HG03432 (cell line): Measurements from ENCODE around the gene PCNA.

Source experiments
- ATAC-seq: cut with Tn5 transposase; IDR thresholded peaks from one replicate; pipeline ENCODE4 v1.9.1; 2021; ENCODE audit warnings: mild to moderate bottlenecking, moderate library complexity; ENCODE audit not compliant: unreplicated experiment

PCNA gene

GRCh38 chr20:5119435-5120184 lies at the start of gene PCNA:
Gene PCNA, minus strand, starts transcription at chr20:5119958. Its CDS starts 160 bp downstream, at chr20:5119798.
- ATAC-seq, result peak; percentile 94

- ATAC-seq, result no peak
These were observed 49.1 kb upstream of the PCNA start for GRCh38 chr20:5168651-5169396.

GRCh38 chr20:5164645-5165625 lies 45.2 kb upstream of the PCNA start:
- ATAC-seq, result no peak

- ATAC-seq, result no peak
These were observed 41.9 kb upstream of the PCNA start for GRCh38 chr20:5161536-5162164.

- no peak for ATAC-seq
These were observed 41.1 kb upstream of the PCNA start for GRCh38 chr20:5160882-5161281.

GRCh38 chr20:5159928-5160327 lies 40.2 kb upstream of the PCNA start:
- no peak for ATAC-seq

- ATAC-seq, result no peak
These were observed 37.1 kb upstream of the PCNA start for GRCh38 chr20:5156675-5157448.

GRCh38 chr20:5155404-5155803 lies 35.6 kb upstream of the PCNA start:
- ATAC-seq, result no peak

GRCh38 chr20:5154543-5154925 lies 34.8 kb upstream of the PCNA start:
- no peak for ATAC-seq

GRCh38 chr20:5153612-5154542 lies 34.1 kb upstream of the PCNA start:
- no peak for ATAC-seq

- ATAC-seq, result no peak
These were observed 33.4 kb upstream of the PCNA start for GRCh38 chr20:5153152-5153467.

- ATAC-seq, result no peak
These were observed 30.7 kb upstream of the PCNA start for GRCh38 chr20:5150226-5151076.

GRCh38 chr20:5149892-5150225 lies 30.1 kb upstream of the PCNA start:
- no peak for ATAC-seq

- no peak for ATAC-seq
These were observed 28.8 kb upstream of the PCNA start for GRCh38 chr20:5148581-5148980.

- ATAC-seq, result no peak
These were observed 27.3 kb upstream of the PCNA start for GRCh38 chr20:5146871-5147592.

- no peak for ATAC-seq
These were observed 26.4 kb upstream of the PCNA start for GRCh38 chr20:5146099-5146668.

GRCh38 chr20:5145365-5146098 lies 25.8 kb upstream of the PCNA start:
- peak; percentile 37 for ATAC-seq
